Gastroesophageal sphincter (tissue), 3 donors: ENCODE data around the gene LCP1.

Experiments
- CTCF ChIP-seq, 4 experiments: fragments of 200-600 bp in 2 of 4; fragments of 450-650 bp in 2 of 4; sonication (generic) in 1 of 4; IDR thresholded peaks; one replicate each; pipeline ENCODE4 v1.5.1; 2017 to 2019; ENCODE audit warnings: antibody characterized with exemption in 4 of 4, mild to moderate bottlenecking in 2 of 4, moderate library complexity in 2 of 4
- POLR2A ChIP-seq, 2 donors: fragments of 450-650 bp; IDR thresholded peaks; one replicate each; pipeline ENCODE4 v1.6.1; 2017; ENCODE audit warnings: antibody characterized with exemption in 2 of 2, mild to moderate bottlenecking in 2 of 2, moderate library complexity in 1 of 2
- POLR2AphosphoS5 ChIP-seq: sonication (generic); formaldehyde crosslinking; IDR thresholded peaks from one replicate; pipeline ENCODE4 v1.6.1; 2017; ENCODE audit warnings: antibody characterized with exemption

- TF ChIP-seq POLR2A (IDR thresholded peaks at IDR 0.05) (no peak), CTCF (IDR thresholded peaks at IDR 0.05) (no peak), POLR2AphosphoS5 (no peak)
These were observed 47.5 kb downstream of the LCP1 start for GRCh38 chr13:46134494-46134893.
